Non-pigmented ciliary epithelial cell (primary cell): ENCODE data around the gene KREMEN1.
"Not testable (repeated sequence)": the region's sequence is repeated elsewhere in the genome, so short reads cannot be mapped to it uniquely, and the experiment has no call there.

ENCODE experiments used
- DNase-seq: peaks from one replicate; pipeline ENCODE4 v3.0.0-alpha.2; 2010; ENCODE audit warnings: low read depth

Gene KREMEN1

GRCh38 chr22:29078036-29078868 is 5.4 kb downstream of the KREMEN1 start:
- no peak for DNase-seq

- DNase-seq, result no peak
Observed at GRCh38 chr22:29078869-29079207, 6.0 kb downstream of the KREMEN1 start.

- no peak for DNase-seq
Observed at GRCh38 chr22:29079218-29079901, 6.5 kb downstream of the KREMEN1 start.

- no peak for DNase-seq
Observed at GRCh38 chr22:29080106-29080975, 7.5 kb downstream of the KREMEN1 start.

GRCh38 chr22:29081517-29082236 is 8.8 kb downstream of the KREMEN1 start:
- DNase-seq, result no peak

- DNase-seq, result no peak
Observed at GRCh38 chr22:29082826-29083545, 10.2 kb downstream of the KREMEN1 start.

- not testable (repeated sequence) for DNase-seq
Observed at GRCh38 chr22:29083576-29083932, 10.7 kb downstream of the KREMEN1 start.

GRCh38 chr22:29083933-29084591 is 11.2 kb downstream of the KREMEN1 start:
- no peak for DNase-seq

- no peak for DNase-seq
Observed at GRCh38 chr22:29087012-29087411, 14.2 kb downstream of the KREMEN1 start.

GRCh38 chr22:29088809-29089208 is 16.0 kb downstream of the KREMEN1 start:
- no peak for DNase-seq

GRCh38 chr22:29089507-29089906 is 16.7 kb downstream of the KREMEN1 start:
- no peak for DNase-seq

- DNase-seq, result no peak
Observed at GRCh38 chr22:29090039-29090438, 17.2 kb downstream of the KREMEN1 start.

GRCh38 chr22:29092243-29092642 is 19.4 kb downstream of the KREMEN1 start:
- no peak for DNase-seq

GRCh38 chr22:29093030-29093429 is 20.2 kb downstream of the KREMEN1 start:
- DNase-seq, result no peak

GRCh38 chr22:29093501-29094300 is 20.9 kb downstream of the KREMEN1 start:
- DNase-seq, result no peak

GRCh38 chr22:29095459-29095858 is 22.6 kb downstream of the KREMEN1 start:
- DNase-seq, result no peak

- no peak for DNase-seq
Observed at GRCh38 chr22:29096736-29097669, 24.2 kb downstream of the KREMEN1 start.

GRCh38 chr22:29098296-29098695 is 25.5 kb downstream of the KREMEN1 start:
- no peak for DNase-seq

- DNase-seq, result no peak
Observed at GRCh38 chr22:29102300-29102699, 29.5 kb downstream of the KREMEN1 start.
